Activated T-cell treated with anti-CD3 and anti-CD28 coated beads, Interleukin-2, amount 50 U/mL, for 48 hours (primary cell): Measurements from ENCODE around the gene ALOX15B.
A peak's percentile ranks its signal among the peaks of the same experiment; 100 is the strongest.
"Not testable (repeated sequence)": the region's sequence is repeated elsewhere in the genome, so short reads cannot be mapped to it uniquely, and the experiment has no call there.

Experiments used
- DNase-seq, 2 experiments: peaks; one replicate each; pipeline ENCODE4 v3.0.0-alpha.2; 2020

ALOX15B gene

GRCh38 chr17:8013731-8014557 lies 24.9 kb upstream of the ALOX15B start:
- no peak for DNase-seq

- DNase-seq = no peak
These were observed 24.4 kb upstream of the ALOX15B start for GRCh38 chr17:8014558-8014850.

- DNase-seq = no peak
These were observed 23.5 kb upstream of the ALOX15B start for GRCh38 chr17:8015236-8015956.

GRCh38 chr17:8015957-8016631 lies 22.8 kb upstream of the ALOX15B start:
- DNase-seq = peak in 1 of 2 experiments; percentile 53

- peak; percentile 73 to 75 for DNase-seq
These were observed 22.0 kb upstream of the ALOX15B start for GRCh38 chr17:8016632-8017424.

- no peak for DNase-seq
These were observed 20.4 kb upstream of the ALOX15B start for GRCh38 chr17:8018436-8018835.

- DNase-seq = no peak
These were observed 19.7 kb upstream of the ALOX15B start for GRCh38 chr17:8019166-8019565.

- DNase-seq = no peak
These were observed 18.9 kb upstream of the ALOX15B start for GRCh38 chr17:8019665-8020650.

- no peak for DNase-seq
These were observed 17.9 kb upstream of the ALOX15B start for GRCh38 chr17:8020776-8021564.

- no peak for DNase-seq
These were observed 17.1 kb upstream of the ALOX15B start for GRCh38 chr17:8021565-8022359.

- DNase-seq = no peak
These were observed 16.4 kb upstream of the ALOX15B start for GRCh38 chr17:8022360-8023003.

GRCh38 chr17:8024161-8024560 lies 14.7 kb upstream of the ALOX15B start:
- DNase-seq = not testable (repeated sequence)

- no peak for DNase-seq
These were observed 13.5 kb upstream of the ALOX15B start for GRCh38 chr17:8025176-8025911.

- DNase-seq = no peak
These were observed 9.7 kb upstream of the ALOX15B start for GRCh38 chr17:8029121-8029520.

- no peak for DNase-seq
These were observed 7.6 kb upstream of the ALOX15B start for GRCh38 chr17:8031261-8031661.

GRCh38 chr17:8031950-8032349 lies 6.9 kb upstream of the ALOX15B start:
- no peak for DNase-seq

- no peak for DNase-seq
These were observed 6.4 kb upstream of the ALOX15B start for GRCh38 chr17:8032442-8032841.

- DNase-seq = no peak
These were observed 831 bp downstream of the ALOX15B start for GRCh38 chr17:8039611-8040168.
